ENCODE results near the gene CLDN16.

DNA sequence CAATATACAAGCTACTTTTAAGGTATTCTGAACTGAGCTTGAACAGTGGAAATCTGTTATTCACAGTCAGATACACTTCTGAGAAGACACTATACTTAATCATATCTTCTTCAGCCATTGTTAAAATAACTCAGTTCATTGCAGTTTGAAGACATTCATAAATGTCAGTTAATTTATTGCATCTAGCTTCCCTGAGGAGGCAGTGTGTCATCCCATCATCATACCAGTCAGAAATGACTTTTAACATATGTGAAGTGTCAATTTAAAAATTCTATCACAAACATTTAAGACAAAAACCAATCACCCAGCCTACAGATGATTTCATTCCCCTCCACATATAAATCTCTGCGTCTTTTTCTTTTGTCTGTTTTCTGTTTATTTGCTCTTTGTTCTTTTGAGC, 54.3 kb downstream of the CLDN16 start:
- TF ChIP-seq CTCF (IDR thresholded peaks at IDR 0.05; ENCODE audit: low read length) (no peak), EZH2 (IDR thresholded peaks at IDR 0.05; ENCODE audit: borderline replicate concordance, low read length) (no peak)
